SK-N-MC (cell line): Measurements from ENCODE around the gene TBXA2R.

Experiments
- EZH2 ChIP-seq: fragments of 200-600 bp; sonication (generic); IDR thresholded peaks from one replicate; pipeline ENCODE4 v1.6.1; 2017; ENCODE audit warnings: antibody characterized with exemption
- POLR2AphosphoS5 ChIP-seq: IDR thresholded peaks from 2 replicates; pipeline ENCODE4 v1.6.1; 2012; ENCODE audit warnings: mild to moderate bottlenecking, low read depth, low read length, borderline replicate concordance

GRCh38 chr19:3648037-3648905, 41.6 kb upstream of the TBXA2R start:
- TF ChIP-seq POLR2AphosphoS5 (no peak), EZH2 (no peak)
